IMR-90 (cell line): ENCODE measurements around the gene C13orf46. TPM values are rescaled to one million over a fixed set of nuclear protein-coding genes. Genes with fewer than 3 reads are reported as not detected.

ENCODE experiments used
- ATAC-seq: fragments of 200-7000 bp; cut with Tn5 transposase; 2 replicates; pipeline ENCODE4 v1.9.1; 2020; ENCODE audit warnings: low read depth, mild to moderate bottlenecking, moderate library complexity
- BruUV-seq: library from RNA; stranded (reverse); fragments of 400-500 nt; replicated peaks from 2 replicates; lab custom pipeline; 2021; lab: Mats Ljungman, UMichigan
- CTCF ChIA-PET: fragments of 300-600 bp; formaldehyde crosslinking; extraction: SDS; loops from one replicate; lab custom pipeline; 2021; ENCODE audit warnings: antibody characterized with exemption; lab: Yijun Ruan, JAX
- POLR2A ChIA-PET: fragments of 300-600 bp; sonication (Branson Sonifier 250); formaldehyde crosslinking; loops from one replicate; lab custom pipeline; 2022; ENCODE audit warnings: antibody characterized with exemption; ENCODE audit not compliant: unreplicated experiment; lab: Charles Lee
- DNase-seq: peaks from one replicate; pipeline ENCODE4 v3.0.0; 2013
- H2AFZ ChIP-seq: replicated peaks from 2 replicates; pipeline ENCODE3; 2013; ENCODE audit warnings: low read length, mild to moderate bottlenecking; ENCODE audit not compliant: poor library complexity
- H2AK5ac ChIP-seq: 2 replicates; pipeline ENCODE4 v1.6.1; 2013; ENCODE audit warnings: low read depth, low read length, inconsistent platforms
- H2AK9ac ChIP-seq: replicated peaks from 2 replicates; pipeline ENCODE3; 2013; ENCODE audit warnings: mild to moderate bottlenecking, low read depth, low read length, moderate library complexity; ENCODE audit not compliant: poor library complexity
- H2BK120ac ChIP-seq: 2 replicates; pipeline ENCODE4 v1.6.1; 2013; ENCODE audit warnings: low read depth, low read length, inconsistent platforms
- H2BK15ac ChIP-seq: 3 replicates; pipeline ENCODE4 v1.6.1; 2013; ENCODE audit warnings: low read depth, low read length, inconsistent platforms
- H2BK20ac ChIP-seq: 2 replicates; pipeline ENCODE4 v1.6.1; 2013; ENCODE audit warnings: low read depth, mild to moderate bottlenecking, inconsistent platforms, low read length, moderate library complexity
- H2BK5ac ChIP-seq: 2 replicates; pipeline ENCODE4 v1.6.1; 2013; ENCODE audit warnings: mild to moderate bottlenecking, low read depth, low read length, inconsistent platforms; ENCODE audit not compliant: poor library complexity, severe bottlenecking
- H3K14ac ChIP-seq: replicated peaks from 2 replicates; pipeline ENCODE4 v1.6.1; 2013; ENCODE audit warnings: low read depth, low read length, inconsistent platforms
- H3K18ac ChIP-seq: 2 replicates; pipeline ENCODE4 v1.6.1; 2013; ENCODE audit warnings: low read depth, low read length, control low read depth
- H3K23ac ChIP-seq: 2 replicates; pipeline ENCODE4 v1.6.1; 2013; ENCODE audit warnings: low read depth, low read length, inconsistent platforms
- H3K27ac ChIP-seq: 2 replicates; pipeline ENCODE4 v1.5.1; 2013; ENCODE audit warnings: mild to moderate bottlenecking, control low read depth, low read length; ENCODE audit not compliant: insufficient read depth
- H3K27me3 ChIP-seq: 2 replicates; pipeline ENCODE4 v1.6.1; 2013; ENCODE audit warnings: low read length; ENCODE audit not compliant: control insufficient read depth, insufficient read depth
- H3K36me3 ChIP-seq: 2 replicates; pipeline ENCODE4 v1.6.1; 2013; ENCODE audit warnings: low read length, mixed read lengths; ENCODE audit not compliant: control insufficient read depth, insufficient read depth
- H3K4ac ChIP-seq: 2 replicates; pipeline ENCODE4 v1.6.1; 2013; ENCODE audit warnings: low read depth, low read length, inconsistent platforms
- H3K4me1 ChIP-seq: 2 replicates; pipeline ENCODE4 v1.6.1; 2013; ENCODE audit warnings: low read length, mixed read lengths; ENCODE audit not compliant: control insufficient read depth, insufficient read depth
- H3K4me2 ChIP-seq: 2 replicates; pipeline ENCODE4 v1.6.1; 2013; ENCODE audit warnings: low read depth, mild to moderate bottlenecking, control low read depth, low read length, moderate library complexity
- H3K4me3 ChIP-seq: 2 replicates; pipeline ENCODE4 v1.5.1; 2013; ENCODE audit warnings: low read depth, mild to moderate bottlenecking, control low read depth, low read length, moderate library complexity; ENCODE audit not compliant: insufficient read depth
- H3K56ac ChIP-seq: 2 replicates; pipeline ENCODE4 v1.6.1; 2013; ENCODE audit warnings: low read length, inconsistent platforms; ENCODE audit not compliant: insufficient read depth; ENCODE audit errors: extremely low read depth
- H3K79me1 ChIP-seq, 2 experiments: 2 replicates each; pipeline ENCODE4 v1.6.1; 2013; ENCODE audit warnings: low read length in 2 of 2, inconsistent platforms in 1 of 2, low read depth in 1 of 2
- H3K9ac ChIP-seq: 2 replicates; pipeline ENCODE4 v1.6.1; 2013; ENCODE audit warnings: low read depth, low read length, control low read depth
- H3K9me1 ChIP-seq: 2 replicates; pipeline ENCODE4 v1.6.1; 2013; ENCODE audit warnings: low read length, inconsistent platforms; ENCODE audit not compliant: insufficient read depth
- H3K9me3 ChIP-seq: 2 replicates; pipeline ENCODE4 v1.6.1; 2013; ENCODE audit warnings: low read length; ENCODE audit not compliant: control insufficient read depth, insufficient read depth
- H4K20me1 ChIP-seq: 2 replicates; pipeline ENCODE4 v1.6.1; 2013; ENCODE audit warnings: low read length, inconsistent platforms; ENCODE audit not compliant: insufficient read depth
- H4K5ac ChIP-seq: 2 replicates; pipeline ENCODE4 v1.6.1; 2013; ENCODE audit warnings: mild to moderate bottlenecking, low read depth, low read length, control low read depth
- H4K8ac ChIP-seq, 2 experiments: 2 replicates each; pipeline ENCODE4 v1.6.1; 2013; ENCODE audit warnings: low read depth in 2 of 2, low read length in 2 of 2, control low read depth in 1 of 2, inconsistent platforms in 1 of 2
- H4K91ac ChIP-seq: 2 replicates; pipeline ENCODE4 v1.6.1; 2013; ENCODE audit warnings: low read depth, low read length, inconsistent platforms; ENCODE audit not compliant: insufficient read depth
- ELK1 ChIP-seq: fragments of 150-350 bp; IDR thresholded peaks from 2 replicates; pipeline ENCODE4 v1.6.1; 2016; ENCODE audit warnings: low read depth, mild to moderate bottlenecking, low read length, moderate library complexity, borderline replicate concordance
- RCOR1 ChIP-seq: IDR thresholded peaks from 2 replicates; pipeline ENCODE4 v1.6.1; 2012; ENCODE audit warnings: mild to moderate bottlenecking, low read length, improper control_type of control experiment; ENCODE audit not compliant: insufficient replicate concordance
- WGBS, 2 experiments: methylation state at CpG; one replicate each; pipeline versions ENCODE4 v1.1.5 to v1.1.7; 2013; ENCODE audit warnings: missing lambda C conversion rate in 2 of 2; ENCODE audit not compliant: insufficient read length in 1 of 2; ENCODE audit errors: extremely low coverage in 2 of 2; 5-methylcytosine and 5-hydroxymethylcytosine counted together
- dilution Hi-C: fragments of 300-500 bp; cut with HindIII; formaldehyde crosslinking; loops from one replicate; pipeline ENCODE4 v1.14.3; 2018; ENCODE audit warnings: low sequenced_read_pairs; ENCODE audit not compliant: unreplicated experiment
- in situ Hi-C: fragments of 300-500 bp; cut with MboI; formaldehyde crosslinking; loops from 3 replicates; pipeline ENCODE4 v1.14.3; 2019; ENCODE audit warnings: low sequenced_read_pairs, inconsistent platforms, mixed read lengths
- intact Hi-C: fragments of 100-400 bp; cut with micrococcal nuclease; formaldehyde crosslinking; loops from 2 replicates; pipeline ENCODE4 v1.10.0; 2022
- polyA plus RNA-seq, 3 experiments: library from polyadenylated mRNA; depleted of rRNA; stranded (reverse); fragments of >200 nt; gene quantifications; 2 replicates each; pipeline ENCODE4 v1.2.3, GENCODE V29; 2012; ENCODE audit warnings: low replicate concordance in 1 of 3
- total RNA-seq: library from RNA; depleted of rRNA; stranded (reverse); fragments of >200 nt; gene quantifications from 2 replicates; pipeline ENCODE4 v1.2.3, GENCODE V29; 2012

The C13orf46 gene
- total and polyA plus RNA-seq, 2 of the 4 experiments (the other 2 are of a cell fraction), result under 0.01 to 2.1 TPM

GRCh38 chr13:113921763-113922162 lies 52.1 kb downstream of the C13orf46 start:
- DNase-seq (no peak), ATAC-seq (no peak)
- Histone ChIP-seq H3K14ac (no peak overlapping the region), H3K9me1 (peaks cover 5% of the 10 kb centered on the region; the same call in 1 of the 2 replicates), H3K79me1 (peaks cover 0 to 7% of the 10 kb centered on the region in 2 experiments; a peak in 2 of 4 replicates), H2AK5ac (no peak overlapping the region), H3K9ac (no peak overlapping the region), H3K4me3 (no peak overlapping the region), H2AK9ac (no peak overlapping the region), H3K4ac (no peak overlapping the region), H4K8ac (no peak overlapping the region), H3K36me3 (no peaks in the 10 kb centered on the region), H2BK120ac (no peak overlapping the region), H3K56ac (no peak overlapping the region), H2AFZ (no peak overlapping the region), H3K4me2 (no peak overlapping the region), H4K5ac (no peak overlapping the region), H4K91ac (no peak overlapping the region), H4K20me1 (no peaks in the 10 kb centered on the region), H3K27ac (no peak overlapping the region), H3K4me1 (peaks cover 10% of the 10 kb centered on the region), H3K18ac (no peak overlapping the region), H3K27me3 (no peaks in the 10 kb centered on the region), H3K23ac (no peak overlapping the region), H2BK15ac (no peak overlapping the region), H2BK5ac (no peak overlapping the region), H3K9me3 (peaks cover 8% of the 10 kb centered on the region), H2BK20ac (no peak overlapping the region)
- dilution Hi-C loops, result no loop called here
- intact Hi-C loops, result no loop called here
- TF ChIP-seq RCOR1, result no peak
- TF ChIP-seq ELK1, result no peak
- BruUV-seq, result no TSS peak
- POLR2A ChIA-PET, result no interaction called here
- no CpG with 5 or more reads among the region's 1 CpG for WGBS, 2 experiments
- in situ Hi-C loops, result no loop called here
- CTCF ChIA-PET, result no interaction called here
